HEK293 (cell line): Measurements from ENCODE around the gene KLF2.
A peak's percentile ranks its signal among the peaks of the same experiment; 100 is the strongest.

ENCODE experiments used
- CTCF ChIA-PET: fragments of 350-600 bp; formaldehyde crosslinking; extraction: SDS; loops from one replicate; lab custom pipeline; 2021; ENCODE audit warnings: antibody characterized with exemption; lab: Yijun Ruan, JAX
- POLR2A ChIA-PET: fragments of 300-600 bp; formaldehyde crosslinking; extraction: SDS; loops from one replicate; lab custom pipeline; 2020; ENCODE audit warnings: antibody characterized with exemption, inconsistent platforms; lab: Yijun Ruan, JAX
- H3K27ac ChIP-seq: fragments of 200-500 bp; sonication (Bioruptor generic); 2 replicates; pipeline ENCODE4 v1.5.1; 2014; ENCODE audit warnings: low read depth, low read length, control low read depth, inconsistent platforms; ENCODE audit errors: extremely low read depth
- H3K36me3 ChIP-seq, 2 experiments: fragments of 200-500 bp in 1 of 2; sonication (Bioruptor generic) in 1 of 2; 1 replicate in 1 of 2; 2 replicates in 1 of 2; pipeline ENCODE4 v1.5.1; 2014 to 2017; ENCODE audit warnings: inconsistent platforms in 2 of 2, low read length in 2 of 2; ENCODE audit not compliant: control insufficient read depth in 2 of 2, insufficient read depth in 1 of 2
- H3K4me1 ChIP-seq: fragments of 200-500 bp; sonication (Bioruptor generic); 2 replicates; pipeline ENCODE4 v1.5.1; 2014; ENCODE audit warnings: mild to moderate bottlenecking, low read length, inconsistent platforms; ENCODE audit not compliant: control insufficient read depth, insufficient read depth
- H3K4me3 ChIP-seq: 2 replicates; pipeline ENCODE4 v1.5.1; 2011; ENCODE audit warnings: low read depth, mild to moderate bottlenecking, control low read depth, low read length, moderate library complexity
- H3K9me3 ChIP-seq: fragments of 200-500 bp; sonication (Bioruptor generic); 2 replicates; pipeline ENCODE4 v1.5.1; 2014; ENCODE audit warnings: low read depth, low read length, inconsistent platforms; ENCODE audit not compliant: control insufficient read depth, insufficient read depth
- GLIS1 ChIP-seq: fragments of 450-650 bp; formaldehyde crosslinking; IDR thresholded peaks from 2 replicates; pipeline ENCODE4 v1.5.1; 2016; ENCODE audit warnings: missing biosample characterization, missing genetic modification characterization
- HIC1 ChIP-seq: fragments of 450-650 bp; formaldehyde crosslinking; IDR thresholded peaks from 2 replicates; pipeline ENCODE4 v1.5.1; 2016; ENCODE audit warnings: missing biosample characterization, missing genetic modification characterization
- KLF7 ChIP-seq: fragments of 450-650 bp; formaldehyde crosslinking; IDR thresholded peaks from 2 replicates; pipeline ENCODE4 v1.5.1; 2016; ENCODE audit warnings: missing biosample characterization, missing genetic modification characterization, borderline replicate concordance
- OSR2 ChIP-seq: fragments of 450-650 bp; formaldehyde crosslinking; IDR thresholded peaks from 2 replicates; pipeline ENCODE4 v1.5.1; 2016; ENCODE audit warnings: missing biosample characterization, missing genetic modification characterization
- PRDM1 ChIP-seq: fragments of 450-650 bp; formaldehyde crosslinking; IDR thresholded peaks from 2 replicates; pipeline ENCODE4; 2016; ENCODE audit warnings: missing biosample characterization, missing genetic modification characterization
- ZFHX2 ChIP-seq: fragments of 450-650 bp; formaldehyde crosslinking; conservative IDR thresholded peaks from 2 replicates; pipeline ENCODE4 v1.5.1; 2016; ENCODE audit warnings: missing biosample characterization, missing genetic modification characterization
- ZNF10 ChIP-seq: fragments of 450-650 bp; formaldehyde crosslinking; IDR thresholded peaks from 2 replicates; pipeline ENCODE4 v1.5.1; 2017; ENCODE audit warnings: missing biosample characterization, missing genetic modification characterization
- ZNF112 ChIP-seq: fragments of 450-650 bp; formaldehyde crosslinking; IDR thresholded peaks from 2 replicates; pipeline ENCODE4 v1.5.0; 2017; ENCODE audit warnings: missing biosample characterization, missing genetic modification characterization
- ZNF114 ChIP-seq: fragments of 450-650 bp; formaldehyde crosslinking; IDR thresholded peaks from 2 replicates; pipeline ENCODE4 v1.5.0; 2017; ENCODE audit warnings: missing biosample characterization, missing genetic modification characterization
- ZNF121 ChIP-seq: fragments of 450-650 bp; formaldehyde crosslinking; IDR thresholded peaks from 2 replicates; pipeline ENCODE4 v1.5.1; 2016; ENCODE audit warnings: missing biosample characterization, missing genetic modification characterization
- ZNF146 ChIP-seq: fragments of 450-650 bp; formaldehyde crosslinking; IDR thresholded peaks from 2 replicates; pipeline ENCODE4 v1.5.1; 2016; ENCODE audit warnings: missing biosample characterization, missing genetic modification characterization
- ZNF148 ChIP-seq: fragments of 450-650 bp; formaldehyde crosslinking; IDR thresholded peaks from 2 replicates; pipeline ENCODE4 v1.5.0; 2017; ENCODE audit warnings: missing biosample characterization, missing genetic modification characterization, borderline replicate concordance
- ZNF274 ChIP-seq, 2 experiments: fragments of 200-500 bp in 1 of 2; fragments of 450-650 bp in 1 of 2; sonication (Bioruptor generic) in 1 of 2; formaldehyde crosslinking in 1 of 2; IDR thresholded peaks; 2 replicates each; pipeline versions ENCODE4 v1.5.1 to v1.6.1; 2014 to 2016; ENCODE audit warnings: borderline replicate concordance in 1 of 2, inconsistent platforms in 1 of 2, low read length in 1 of 2, missing biosample characterization in 1 of 2, missing genetic modification characterization in 1 of 2
- ZNF37A ChIP-seq: fragments of 450-650 bp; IDR thresholded peaks from 2 replicates; pipeline ENCODE4 v1.5.1; 2018; ENCODE audit warnings: missing biosample characterization, missing genetic modification characterization
- ZNF391 ChIP-seq: fragments of 450-650 bp; formaldehyde crosslinking; IDR thresholded peaks from 2 replicates; pipeline ENCODE4 v1.5.1; 2016; ENCODE audit warnings: low read depth, missing biosample characterization, missing genetic modification characterization, borderline replicate concordance
- ZNF488 ChIP-seq: fragments of 450-650 bp; formaldehyde crosslinking; IDR thresholded peaks from 2 replicates; pipeline ENCODE4 v1.5.1; 2016; ENCODE audit warnings: missing biosample characterization, missing genetic modification characterization
- ZNF660 ChIP-seq: fragments of 450-650 bp; IDR thresholded peaks from 2 replicates; pipeline ENCODE4 v1.5.1; 2018; ENCODE audit warnings: missing biosample characterization, mild to moderate bottlenecking, missing genetic modification characterization
- ZNF664 ChIP-seq: fragments of 450-650 bp; formaldehyde crosslinking; IDR thresholded peaks from 2 replicates; pipeline ENCODE4 v1.5.1; 2016; ENCODE audit warnings: missing biosample characterization, missing genetic modification characterization
- ZNF791 ChIP-seq: fragments of 450-650 bp; formaldehyde crosslinking; IDR thresholded peaks from 2 replicates; pipeline ENCODE4 v1.5.1; 2016; ENCODE audit warnings: missing biosample characterization, missing genetic modification characterization
- TF ChIP-seq, protein P1 (sequence below): fragments of 450-650 bp; formaldehyde crosslinking; IDR thresholded peaks from 2 replicates; pipeline ENCODE4 v1.5.1; 2016; ENCODE audit warnings: missing biosample characterization, missing genetic modification characterization
- TF ChIP-seq, protein P2 (sequence below): fragments of 450-650 bp; formaldehyde crosslinking; IDR thresholded peaks from 2 replicates; pipeline ENCODE4 v1.5.1; 2017; ENCODE audit warnings: missing biosample characterization, missing genetic modification characterization
- TF ChIP-seq, protein P3 (sequence below): fragments of 450-650 bp; formaldehyde crosslinking; IDR thresholded peaks from 2 replicates; pipeline ENCODE4 v1.5.1; 2016; ENCODE audit warnings: missing biosample characterization, missing genetic modification characterization

Gene KLF2

GRCh38 chr19:16308081-16308480, 16.5 kb upstream of the KLF2 start (continued):
- no peak for TF ChIP-seq ZNF148 (tag by site-specific recombination)
- TF ChIP-seq ZNF37A = no peak
- TF ChIP-seq ZNF274 (IDR thresholded peaks at IDR 0.05; ENCODE audit: low read length) = no peak
- TF ChIP-seq ZNF274 (tag by site-specific recombination; IDR thresholded peaks at IDR 0.05; ENCODE audit: borderline replicate concordance) = no peak
- TF ChIP-seq HIC1 (tag by site-specific recombination) = no peak
- no peak for TF ChIP-seq PRDM1 (tag by site-specific recombination)
- TF ChIP-seq KLF7 (tag by site-specific recombination) = no peak
- no peak for TF ChIP-seq ZNF10 (tag by site-specific recombination)
- no peak for TF ChIP-seq ZNF488 (tag by site-specific recombination)
- TF ChIP-seq OSR2 = no peak
- peak; percentile 61; the same call in 1 of the 2 replicates for TF ChIP-seq ZNF121 (tag by site-specific recombination)
- peak; percentile 99 for TF ChIP-seq ZNF146 (tag by site-specific recombination)
- TF ChIP-seq ZNF664 = no peak

- POLR2A ChIA-PET = no interaction called here
- Histone ChIP-seq H3K4me1 (no peaks in the 10 kb centered on the region), H3K9me3 (no peaks in the 10 kb centered on the region), H3K27ac (no peak overlapping the region), H3K4me3 (no peak overlapping the region), H3K36me3 (no peaks in the 10 kb centered on the region)
- no peak for TF ChIP-seq ZNF114 (tag by site-specific recombination)
- peak; percentile 95 for TF ChIP-seq ZNF146 (tag by site-specific recombination)
- CTCF ChIA-PET = no interaction called here
These were observed 15.0 kb upstream of the KLF2 start for GRCh38 chr19:16309643-16310042.

- no peak overlapping the region for H3K27ac ChIP-seq
- no peaks in the 10 kb centered on the region for H3K4me1 ChIP-seq
- H3K4me3 ChIP-seq = no peak overlapping the region
- no peaks in the 10 kb centered on the region for H3K9me3 ChIP-seq
- ChIA-PET CTCF (no interaction called here), POLR2A (interaction anchor here (0.7 kb wide), 1 partner anchor 9 kb away, joined by 3 read pairs; the partner anchor contains the start of gene KLF2)
- H3K36me3 ChIP-seq = no peaks in the 10 kb centered on the region
- TF ChIP-seq, protein P1, sequence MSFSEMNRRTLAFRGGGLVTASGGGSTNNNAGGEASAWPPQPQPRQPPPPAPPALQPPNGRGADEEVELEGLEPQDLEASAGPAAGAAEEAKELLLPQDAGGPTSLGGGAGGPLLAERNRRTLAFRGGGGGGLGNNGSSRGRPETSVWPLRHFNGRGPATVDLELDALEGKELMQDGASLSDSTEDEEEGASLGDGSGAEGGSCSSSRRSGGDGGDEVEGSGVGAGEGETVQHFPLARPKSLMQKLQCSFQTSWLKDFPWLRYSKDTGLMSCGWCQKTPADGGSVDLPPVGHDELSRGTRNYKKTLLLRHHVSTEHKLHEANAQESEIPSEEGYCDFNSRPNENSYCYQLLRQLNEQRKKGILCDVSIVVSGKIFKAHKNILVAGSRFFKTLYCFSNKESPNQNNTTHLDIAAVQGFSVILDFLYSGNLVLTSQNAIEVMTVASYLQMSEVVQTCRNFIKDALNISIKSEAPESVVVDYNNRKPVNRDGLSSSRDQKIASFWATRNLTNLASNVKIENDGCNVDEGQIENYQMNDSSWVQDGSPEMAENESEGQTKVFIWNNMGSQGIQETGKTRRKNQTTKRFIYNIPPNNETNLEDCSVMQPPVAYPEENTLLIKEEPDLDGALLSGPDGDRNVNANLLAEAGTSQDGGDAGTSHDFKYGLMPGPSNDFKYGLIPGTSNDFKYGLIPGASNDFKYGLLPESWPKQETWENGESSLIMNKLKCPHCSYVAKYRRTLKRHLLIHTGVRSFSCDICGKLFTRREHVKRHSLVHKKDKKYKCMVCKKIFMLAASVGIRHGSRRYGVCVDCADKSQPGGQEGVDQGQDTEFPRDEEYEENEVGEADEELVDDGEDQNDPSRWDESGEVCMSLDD = no peak
- no peak for TF ChIP-seq ZNF112 (tag by site-specific recombination)
- TF ChIP-seq, protein P2, sequence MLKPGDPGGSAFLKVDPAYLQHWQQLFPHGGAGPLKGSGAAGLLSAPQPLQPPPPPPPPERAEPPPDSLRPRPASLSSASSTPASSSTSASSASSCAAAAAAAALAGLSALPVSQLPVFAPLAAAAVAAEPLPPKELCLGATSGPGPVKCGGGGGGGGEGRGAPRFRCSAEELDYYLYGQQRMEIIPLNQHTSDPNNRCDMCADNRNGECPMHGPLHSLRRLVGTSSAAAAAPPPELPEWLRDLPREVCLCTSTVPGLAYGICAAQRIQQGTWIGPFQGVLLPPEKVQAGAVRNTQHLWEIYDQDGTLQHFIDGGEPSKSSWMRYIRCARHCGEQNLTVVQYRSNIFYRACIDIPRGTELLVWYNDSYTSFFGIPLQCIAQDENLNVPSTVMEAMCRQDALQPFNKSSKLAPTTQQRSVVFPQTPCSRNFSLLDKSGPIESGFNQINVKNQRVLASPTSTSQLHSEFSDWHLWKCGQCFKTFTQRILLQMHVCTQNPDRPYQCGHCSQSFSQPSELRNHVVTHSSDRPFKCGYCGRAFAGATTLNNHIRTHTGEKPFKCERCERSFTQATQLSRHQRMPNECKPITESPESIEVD (tag by site-specific recombination) = 0 out of 2 replicates have a peak, but pooled peaks have one; percentile 11
- TF ChIP-seq ZNF660 = 0 out of 2 replicates have a peak, but pooled peaks have one; percentile 38
- TF ChIP-seq ZNF791 (tag by site-specific recombination) = no peak
- no peak for TF ChIP-seq ZNF391 (tag by site-specific recombination)
- TF ChIP-seq ZFHX2 (tag by site-specific recombination) = no peak
- TF ChIP-seq GLIS1 (tag by site-specific recombination) = no peak
- TF ChIP-seq, protein P3, sequence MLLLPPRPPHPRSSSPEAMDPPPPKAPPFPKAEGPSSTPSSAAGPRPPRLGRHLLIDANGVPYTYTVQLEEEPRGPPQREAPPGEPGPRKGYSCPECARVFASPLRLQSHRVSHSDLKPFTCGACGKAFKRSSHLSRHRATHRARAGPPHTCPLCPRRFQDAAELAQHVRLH = no peak
These were observed 8.7 kb upstream of the KLF2 start for GRCh38 chr19:16315825-16316505.
